GM21737 (cell line): ENCODE measurements around the gene TBCC.

Experiments used
- ATAC-seq: cut with Tn5 transposase; IDR thresholded peaks from one replicate; pipeline ENCODE4 v1.9.1; 2021; ENCODE audit warnings: mild to moderate bottlenecking, moderate library complexity; ENCODE audit not compliant: unreplicated experiment

Gene TBCC

DNA sequence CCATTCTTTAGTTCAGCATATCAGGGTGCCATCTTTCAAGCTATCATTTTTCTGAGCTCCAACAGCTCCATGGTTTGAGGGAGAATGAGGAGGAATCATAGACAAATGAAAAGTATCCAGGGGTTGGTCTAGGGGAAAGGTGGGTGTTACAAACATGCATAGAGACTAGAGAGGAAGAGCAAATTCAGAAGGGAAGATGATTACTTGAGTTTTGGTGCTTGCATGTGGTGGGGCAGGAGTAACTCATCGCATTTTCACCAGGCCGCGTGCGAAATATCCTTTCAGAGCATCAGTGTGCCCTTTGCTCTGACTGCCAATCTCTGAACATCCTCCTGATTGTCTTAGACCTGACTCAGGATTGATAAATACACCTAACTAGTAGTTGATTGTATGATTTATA is 28.3 kb upstream of the TBCC start:
- ATAC-seq = no peak

GRCh38 chr6:42771741-42772100 is 25.8 kb upstream of the TBCC start:
- no peak for ATAC-seq

DNA sequence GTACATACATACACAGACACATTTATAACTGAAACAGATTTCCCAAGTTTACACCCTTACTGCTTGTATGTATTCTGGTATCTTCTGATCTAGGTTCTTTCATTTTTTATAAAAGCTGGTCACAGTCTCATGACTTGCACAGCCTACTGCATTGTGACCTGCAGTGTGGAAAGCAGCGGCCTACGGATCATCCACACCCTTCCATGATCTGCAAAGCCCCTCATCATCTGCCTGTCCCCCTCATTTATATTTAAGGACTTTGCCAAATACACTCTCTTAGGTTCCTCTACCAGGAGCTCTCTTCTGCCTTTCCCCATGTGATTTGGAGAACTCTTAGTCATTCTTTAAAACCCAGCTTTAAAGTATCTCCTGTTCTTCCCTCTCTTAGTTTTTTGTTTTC is 23.9 kb upstream of the TBCC start:
- no peak for ATAC-seq

- ATAC-seq = no peak
These were observed 23.1 kb upstream of the TBCC start for GRCh38 chr6:42769051-42769450.

GRCh38 chr6:42766163-42766670 is 20.3 kb upstream of the TBCC start:
- ATAC-seq = no peak

DNA sequence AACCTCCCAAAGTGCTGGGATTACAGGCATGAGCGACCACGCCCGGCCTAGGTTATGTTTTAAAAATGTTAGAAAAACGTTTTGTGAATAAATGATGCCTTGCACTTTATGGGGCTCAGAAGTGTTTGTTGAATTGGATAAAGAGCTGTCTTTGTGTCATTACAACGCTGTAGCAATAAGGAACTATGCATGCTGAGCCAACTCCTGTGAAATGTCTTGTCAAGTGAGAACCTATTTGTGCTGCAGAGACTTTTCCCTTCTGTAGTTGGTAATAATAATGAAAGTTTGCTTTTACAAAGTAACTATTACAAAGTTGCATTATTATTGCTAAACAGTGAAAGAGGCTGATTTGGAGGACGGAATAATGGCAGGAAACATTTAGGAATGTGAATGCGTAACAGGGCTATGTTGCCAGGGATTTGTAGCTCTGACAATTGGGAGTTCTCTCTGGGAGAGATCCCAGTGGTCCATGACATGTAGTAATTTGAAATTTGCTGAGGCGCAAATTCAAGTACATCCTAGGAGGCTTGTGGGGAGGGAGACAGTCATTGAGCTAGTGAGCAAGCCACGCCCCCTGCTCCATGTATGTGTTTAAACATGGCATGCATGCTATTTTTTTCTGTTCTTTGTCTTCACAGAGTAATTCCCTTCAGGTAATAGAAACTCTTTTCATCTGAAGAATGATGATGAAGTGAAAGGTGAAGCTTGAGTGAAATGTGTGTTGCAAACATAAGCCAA is 19.2 kb upstream of the TBCC start:
- ATAC-seq = no peak

GRCh38 chr6:42762950-42763349 is 17.0 kb upstream of the TBCC start:
- ATAC-seq = no peak

DNA sequence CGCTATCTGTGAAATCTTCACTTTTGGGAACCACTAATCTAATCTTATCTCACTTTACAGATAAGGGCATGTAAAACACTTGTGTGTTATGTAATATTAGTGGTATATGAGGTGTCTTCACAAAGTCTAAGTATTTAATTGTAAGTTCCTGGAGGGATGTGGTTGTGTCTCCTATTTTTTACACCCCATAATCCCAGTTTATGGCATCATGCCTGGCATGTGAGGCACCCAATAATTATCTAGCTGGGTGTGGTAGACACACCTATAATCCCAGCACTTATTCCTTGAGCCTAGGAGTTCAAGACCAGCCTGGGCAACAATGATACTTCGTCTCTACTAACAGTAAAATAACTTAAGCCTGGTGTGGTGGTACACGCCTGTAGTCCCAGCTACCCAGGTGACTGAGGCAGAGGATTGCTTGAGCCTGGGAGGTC is 16.5 kb upstream of the TBCC start:
- ATAC-seq = no peak

GRCh38 chr6:42761287-42762067 is 15.6 kb upstream of the TBCC start:
- no peak for ATAC-seq

GRCh38 chr6:42758756-42759430 is 13.0 kb upstream of the TBCC start:
- ATAC-seq = no peak

DNA sequence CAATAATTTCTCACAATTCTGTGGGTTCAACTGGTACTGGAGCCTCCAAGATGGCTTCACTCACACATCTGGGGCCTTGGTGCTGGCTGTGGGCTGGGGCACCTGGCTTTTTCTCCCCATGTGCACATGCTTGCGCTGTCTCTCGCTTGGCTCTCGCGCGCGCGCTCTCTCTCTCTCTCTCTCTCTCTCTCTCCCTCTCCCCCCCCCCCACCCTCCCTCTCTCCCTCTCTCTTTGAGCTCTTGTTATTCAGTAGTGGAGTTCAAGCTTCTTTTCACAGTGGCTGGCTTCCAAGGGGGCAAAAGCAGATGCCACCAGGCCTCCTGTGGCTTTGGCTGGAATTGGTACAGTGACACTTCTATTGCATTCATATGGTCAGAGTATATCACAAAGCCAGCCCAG is 10.8 kb upstream of the TBCC start:
- ATAC-seq = no peak

DNA sequence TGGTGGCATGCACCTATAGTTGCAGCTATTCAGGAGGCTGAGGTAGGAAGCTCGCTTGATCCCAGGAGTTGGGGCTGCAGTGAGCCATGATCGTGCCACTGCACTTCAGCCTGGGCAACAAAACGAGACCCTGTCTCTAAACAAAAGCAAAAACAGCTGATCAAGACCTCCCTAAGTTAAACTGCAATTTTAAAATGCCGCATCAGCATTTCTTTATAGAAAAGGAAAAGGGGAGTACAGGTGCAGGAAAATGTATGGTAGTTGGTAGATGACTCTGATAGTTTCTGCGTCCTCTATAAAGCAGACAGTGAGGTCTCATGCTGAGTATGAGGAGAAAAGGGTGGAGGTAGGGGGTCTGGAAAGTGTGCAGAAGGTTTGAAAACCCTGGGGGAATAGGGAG is 8.9 kb upstream of the TBCC start:
- no peak for ATAC-seq

GRCh38 chr6:42751055-42751454 is 5.2 kb upstream of the TBCC start:
- no peak for ATAC-seq

DNA sequence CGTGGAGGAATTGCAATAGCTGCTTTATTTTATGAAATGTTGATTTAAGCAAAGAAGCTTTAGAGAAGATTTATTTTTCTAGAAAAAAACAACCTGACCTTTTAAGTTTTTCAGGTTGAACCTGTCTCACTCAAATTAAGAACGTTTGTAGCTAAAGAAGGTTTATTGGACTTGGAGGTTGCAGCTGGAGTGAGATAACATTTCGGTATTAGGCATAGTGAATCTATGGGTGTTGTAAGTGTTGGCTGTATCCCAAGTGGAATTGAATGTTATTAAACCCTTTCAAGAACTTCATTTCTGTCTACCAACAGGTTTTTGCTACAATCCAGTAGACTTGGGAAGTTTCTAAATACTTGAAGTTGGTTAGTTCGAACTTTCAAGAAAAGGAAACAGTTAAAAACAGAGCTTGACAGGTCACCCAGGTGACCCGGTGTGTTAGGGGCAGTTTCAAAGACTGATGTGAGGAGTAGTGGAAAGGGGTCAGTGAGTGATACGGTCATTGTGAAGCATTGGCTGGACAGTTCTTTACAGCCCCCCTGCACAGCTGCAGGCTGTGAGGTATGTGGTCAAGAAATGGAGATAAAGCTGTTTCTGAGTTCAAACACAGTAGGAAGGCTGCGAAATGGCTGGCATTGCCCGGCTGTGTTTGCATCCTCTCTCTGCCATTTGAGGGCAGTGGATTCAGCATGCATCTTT is 2.4 kb upstream of the TBCC start:
- ATAC-seq = no peak

GRCh38 chr6:42746463-42747391 is 824 bp upstream of the TBCC start:
- peak; percentile 48 for ATAC-seq

- no peak for ATAC-seq
These were observed 742 bp downstream of the TBCC start for GRCh38 chr6:42745083-42745639.

GRCh38 chr6:42744351-42744893 is 1.5 kb downstream of the TBCC start:
- ATAC-seq = no peak

GRCh38 chr6:42742116-42742894 is 3.6 kb downstream of the TBCC start:
- ATAC-seq = no peak

DNA sequence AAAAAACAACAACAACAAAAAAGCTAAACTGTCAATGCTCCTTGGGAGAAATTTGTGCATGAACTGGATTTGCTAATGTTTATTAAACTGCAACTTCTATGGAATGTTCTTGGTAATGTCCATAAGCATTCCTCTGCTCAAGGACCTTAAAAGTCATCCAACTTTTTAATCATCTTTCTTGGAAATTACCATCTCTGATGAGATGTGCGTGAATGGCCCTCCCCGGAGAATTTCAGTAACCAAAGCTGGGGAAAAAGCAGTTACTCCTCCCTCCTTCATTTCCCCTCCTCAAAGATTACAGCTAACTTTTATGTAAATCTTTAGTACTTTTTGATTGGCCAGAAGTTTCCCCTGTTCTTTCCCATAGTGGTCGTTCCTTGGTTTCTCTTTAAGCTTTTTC is 5.2 kb downstream of the TBCC start:
- ATAC-seq = no peak
